Sigmoid colon (tissue), 3 donors: ENCODE measurements around the gene KRTAP2-3.

Source experiments
- POLR2A ChIP-seq, 2 donors: fragments of 450-650 bp; IDR thresholded peaks; one replicate each; pipeline ENCODE4 v1.6.1; 2016; ENCODE audit warnings: antibody characterized with exemption in 2 of 2, mild to moderate bottlenecking in 2 of 2, moderate library complexity in 2 of 2
- TF ChIP-seq, protein P1 (sequence below), 4 experiments: fragments of 450-650 bp in 3 of 4; fragments of 200-600 bp in 1 of 4; IDR thresholded peaks; one replicate each; pipeline ENCODE4 v1.5.1; 2016 to 2019; ENCODE audit warnings: antibody characterized with exemption in 4 of 4, mild to moderate bottlenecking in 3 of 4, moderate library complexity in 2 of 4

DNA sequence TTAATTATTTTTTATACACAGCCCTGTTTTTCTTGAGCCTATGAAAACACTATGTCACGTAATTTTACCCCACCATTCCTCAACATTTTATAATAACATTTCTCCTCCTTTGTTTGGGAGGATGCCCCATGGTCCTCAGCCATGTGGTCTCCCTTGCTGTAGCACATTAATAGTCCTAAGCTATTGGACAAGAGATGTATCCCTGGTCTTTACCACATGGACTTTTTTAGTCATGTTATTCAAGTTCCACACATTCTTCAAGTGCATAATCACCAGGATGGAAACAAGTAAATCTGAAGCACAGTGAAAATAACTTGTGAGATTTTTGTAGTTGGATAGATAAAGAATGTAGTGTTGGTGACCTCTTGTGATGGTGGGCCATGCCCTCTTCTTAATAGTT lies 2.0 kb upstream of the KRTAP2-3 start:
- TF ChIP-seq, protein P1, sequence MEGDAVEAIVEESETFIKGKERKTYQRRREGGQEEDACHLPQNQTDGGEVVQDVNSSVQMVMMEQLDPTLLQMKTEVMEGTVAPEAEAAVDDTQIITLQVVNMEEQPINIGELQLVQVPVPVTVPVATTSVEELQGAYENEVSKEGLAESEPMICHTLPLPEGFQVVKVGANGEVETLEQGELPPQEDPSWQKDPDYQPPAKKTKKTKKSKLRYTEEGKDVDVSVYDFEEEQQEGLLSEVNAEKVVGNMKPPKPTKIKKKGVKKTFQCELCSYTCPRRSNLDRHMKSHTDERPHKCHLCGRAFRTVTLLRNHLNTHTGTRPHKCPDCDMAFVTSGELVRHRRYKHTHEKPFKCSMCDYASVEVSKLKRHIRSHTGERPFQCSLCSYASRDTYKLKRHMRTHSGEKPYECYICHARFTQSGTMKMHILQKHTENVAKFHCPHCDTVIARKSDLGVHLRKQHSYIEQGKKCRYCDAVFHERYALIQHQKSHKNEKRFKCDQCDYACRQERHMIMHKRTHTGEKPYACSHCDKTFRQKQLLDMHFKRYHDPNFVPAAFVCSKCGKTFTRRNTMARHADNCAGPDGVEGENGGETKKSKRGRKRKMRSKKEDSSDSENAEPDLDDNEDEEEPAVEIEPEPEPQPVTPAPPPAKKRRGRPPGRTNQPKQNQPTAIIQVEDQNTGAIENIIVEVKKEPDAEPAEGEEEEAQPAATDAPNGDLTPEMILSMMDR (IDR thresholded peaks at IDR 0.05): no peak
- TF ChIP-seq POLR2A (IDR thresholded peaks at IDR 0.05): no peak
